HepG2 (cell line): Measurements from ENCODE around the gene COL8A2. TPM values are rescaled to one million over a fixed set of nuclear protein-coding genes. Genes with fewer than 3 reads are reported as not detected.
A peak's percentile ranks its signal among the peaks of the same experiment; 100 is the strongest.

Experiments
- ATAC-seq: fragments of 200-7000 bp; cut with Tn5 transposase; 3 replicates; pipeline ENCODE4 v1.9.1; 2020; ENCODE audit warnings: mild to moderate bottlenecking, moderate library complexity
- BruUV-seq: library from RNA; stranded (reverse); fragments of 400-500 nt; replicated peaks from 2 replicates; lab custom pipeline; 2021; lab: Mats Ljungman, UMichigan
- CTCF ChIA-PET: fragments of 300-600 bp; formaldehyde crosslinking; extraction: SDS; loops from one replicate; lab custom pipeline; 2021; ENCODE audit warnings: low total read pairs, inconsistent platforms, low intra/inter-chr PET ratio; lab: Yijun Ruan, JAX
- POLR2A ChIA-PET: fragments of 350-600 bp; sonication (Branson Sonifier 250); formaldehyde crosslinking; loops from one replicate; lab custom pipeline; 2020; ENCODE audit warnings: antibody characterized with exemption, inconsistent platforms; lab: Yijun Ruan, JAX
- DNase-seq: peaks from one replicate; pipeline ENCODE4 v3.0.0-alpha.2; 2015; ENCODE audit warnings: low spot score
- FAIRE-seq: peaks from 3 replicates; lab custom pipeline; 2011; peaks lifted over from hg19 to GRCh38; lab: Jason Lieb, UNC
- H2AFZ ChIP-seq: one replicate; pipeline ENCODE4 v1.6.1; 2011; ENCODE audit warnings: low read length, inconsistent platforms
- H3K27ac ChIP-seq: fragments of 300-600 bp; 3 replicates; pipeline ENCODE4 v1.8.0; 2011; ENCODE audit warnings: mixed run types, mild to moderate bottlenecking, mixed read lengths, low read length, inconsistent platforms; ENCODE audit not compliant: insufficient read depth; ENCODE audit errors: extremely low read length
- H3K27me3 ChIP-seq, 2 experiments: fragments of 200-600 bp in 1 of 2; 2 replicates in 1 of 2; 3 replicates in 1 of 2; pipeline versions ENCODE4 v1.6.0 to v1.8.0; 2011; ENCODE audit warnings: low read length in 2 of 2, mild to moderate bottlenecking in 2 of 2, moderate library complexity in 2 of 2, inconsistent platforms in 1 of 2; ENCODE audit not compliant: insufficient read depth in 2 of 2, control insufficient read depth in 1 of 2
- H3K36me3 ChIP-seq, 2 experiments: fragments of 200-600 bp in 1 of 2; replicated peaks in 1 of 2; 2 replicates in 1 of 2; 3 replicates in 1 of 2; pipeline versions ENCODE4 v1.5.1 to v1.8.0; 2011; ENCODE audit warnings: low read length in 2 of 2, inconsistent platforms in 1 of 2; ENCODE audit not compliant: insufficient read depth in 2 of 2, control insufficient read depth in 1 of 2
- H3K4me1 ChIP-seq: 2 replicates; pipeline ENCODE4 v1.5.1; 2012; ENCODE audit warnings: low read length, inconsistent platforms; ENCODE audit not compliant: insufficient read depth
- H3K4me2 ChIP-seq: 2 replicates; pipeline ENCODE4 v1.6.0; 2011; ENCODE audit warnings: low read depth, low read length, inconsistent platforms
- H3K4me3 ChIP-seq, 3 experiments: fragments of 200-600 bp in 1 of 3; sonication (generic), shearing (Covaris generic) in 1 of 3; replicated peaks in 1 of 3; 2 replicates each; pipeline ENCODE4 v1.5.1; 2011 to 2016; ENCODE audit warnings: low read length in 3 of 3, inconsistent platforms in 2 of 3, low read depth in 2 of 3, mild to moderate bottlenecking in 2 of 3, control low read depth in 1 of 3, mixed read lengths in 1 of 3; ENCODE audit not compliant: insufficient read depth in 1 of 3
- H3K79me2 ChIP-seq: one replicate; pipeline ENCODE4 v1.6.1; 2011; ENCODE audit warnings: low read length, inconsistent platforms; ENCODE audit not compliant: insufficient read depth
- H3K9ac ChIP-seq: 2 replicates; pipeline ENCODE4 v1.6.0; 2011; ENCODE audit warnings: mild to moderate bottlenecking, low read depth, low read length, inconsistent platforms; ENCODE audit not compliant: insufficient read depth
- H3K9me3 ChIP-seq: 2 replicates; pipeline ENCODE4 v1.5.1; 2012; ENCODE audit warnings: mild to moderate bottlenecking, low read length
- H4K20me1 ChIP-seq: 2 replicates; pipeline ENCODE4 v1.6.0; 2011; ENCODE audit warnings: inconsistent platforms, mild to moderate bottlenecking, low read length, moderate library complexity; ENCODE audit not compliant: insufficient read depth
- ATF4 ChIP-seq, 2 experiments: fragments of 450-650 bp in 1 of 2; sonication (generic) in 1 of 2; formaldehyde crosslinking; IDR thresholded peaks; 2 replicates each; pipeline versions ENCODE4 v1.5.0 to v1.8.0; 2020 to 2022; ENCODE audit warnings: mild to moderate bottlenecking in 1 of 2, missing genetic modification reagents in 1 of 2
- MEF2D ChIP-seq: sonication (generic); formaldehyde crosslinking; IDR thresholded peaks from 2 replicates; pipeline ENCODE4 v1.5.1; 2020; ENCODE audit warnings: mild to moderate bottlenecking, missing genetic modification reagents
- ZNF747 ChIP-seq: sonication (generic); formaldehyde crosslinking; IDR thresholded peaks from 2 replicates; pipeline ENCODE4 v1.8.1; 2023; ENCODE audit warnings: missing genetic modification reagents, mild to moderate bottlenecking, borderline replicate concordance
- WGBS: methylation state at CpG from one replicate; pipeline ENCODE4 v1.1.6; 2017; ENCODE audit warnings: low lambda C conversion rate; 5-methylcytosine and 5-hydroxymethylcytosine counted together
- in situ Hi-C: cut with HindIII; loops from 2 replicates; pipeline ENCODE4 v1.10.0; 2017; ENCODE audit warnings: low pct_unique_long_range_greater_than_20kb; ENCODE audit not compliant: extremely low pct_ligation_motif_present
- intact Hi-C: fragments of 100-400 bp; cut with micrococcal nuclease; formaldehyde crosslinking; loops from one replicate; pipeline ENCODE4 v1.10.0; 2022; ENCODE audit not compliant: unreplicated experiment
- polyA plus RNA-seq, 8 experiments: library from polyadenylated mRNA; depleted of rRNA in 3 of 8; stranded (reverse) in 7 of 8; unstranded in 1 of 8; fragments of >200 nt; fragmentation: Illumina TruSeq in 4 of 8; extraction: Trizol in 4 of 8; gene quantifications; 2 replicates each; pipeline versions ENCODE4 v1.2.1 to v1.2.3, GENCODE V29; 2011 to 2016; ENCODE audit warnings: low read depth in 4 of 8, missing spikeins in 1 of 8, mixed read lengths in 1 of 8; ENCODE audit not compliant: insufficient read depth in 1 of 8
- total RNA-seq, 5 experiments: library from RNA; depleted of rRNA; stranded (reverse); fragments of >200 nt; fragmentation: Illumina TruSeq; extraction: Trizol; gene quantifications; 2 replicates each; pipeline ENCODE4 v1.2.3, GENCODE V29; 2016; ENCODE audit warnings: low read depth in 1 of 5
- TF ChIP-seq, protein P1 (sequence below): sonication (generic); formaldehyde crosslinking; IDR thresholded peaks from 2 replicates; pipeline ENCODE4 v1.4.0; 2020; ENCODE audit warnings: missing genetic modification reagents

COL8A2 gene
- total and polyA plus RNA-seq, 2 of the 13 experiments (the other 11 are each of a cell fraction or from before 2014, with no cell fraction given): 0.13 to 0.24 TPM

DNA sequence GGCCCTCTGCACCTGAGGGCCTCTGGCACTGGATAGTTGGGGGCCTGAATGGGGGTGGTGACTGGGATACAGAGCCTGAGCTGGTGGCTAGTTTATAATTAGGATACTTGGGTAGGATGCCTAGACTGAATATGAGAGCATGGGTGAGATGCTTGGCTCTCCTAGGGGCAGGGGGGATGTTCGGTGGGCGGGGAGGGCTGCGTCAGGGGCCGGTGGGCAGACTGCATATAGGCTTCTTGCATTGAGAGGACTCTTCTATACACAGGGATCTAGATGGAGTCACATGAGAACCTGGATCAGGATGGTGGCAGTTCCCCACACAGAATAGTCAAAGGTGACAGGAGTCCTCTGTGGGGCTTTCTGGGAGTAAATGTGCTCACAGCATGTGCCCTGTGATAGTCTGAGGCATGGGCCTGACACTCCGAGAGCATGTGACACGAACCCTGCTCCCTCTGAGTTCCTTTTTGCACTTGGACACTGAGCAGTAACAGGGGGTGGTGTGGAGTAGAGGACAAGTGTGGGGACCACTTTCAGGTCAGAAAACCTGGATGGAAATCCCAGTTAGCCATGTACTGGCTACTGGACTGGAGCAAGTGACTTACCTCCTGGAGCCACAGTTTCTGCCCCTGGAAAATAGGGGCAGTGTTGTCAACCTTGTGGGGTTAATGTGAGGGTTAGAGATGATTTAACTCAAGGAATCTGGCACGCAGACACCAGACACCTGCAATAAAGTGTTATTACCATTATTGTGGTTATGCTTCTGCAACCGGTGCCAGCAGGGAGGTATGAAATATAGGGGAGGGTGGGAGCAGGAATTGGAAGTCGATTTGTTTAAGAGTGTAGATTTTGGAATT, 33.2 kb upstream of the COL8A2 start:
- DNase-seq (no peak), ATAC-seq (no peak), FAIRE-seq (no peak)
- H3K27ac ChIP-seq: no peak overlapping the region
- no peak for TF ChIP-seq ATF4 (CRISPR knock-in tag; IDR thresholded peaks at IDR 0.05)
- no peak for TF ChIP-seq MEF2D
- no peak for TF ChIP-seq ZNF747 (CRISPR knock-in tag)
- TF ChIP-seq, protein P1, sequence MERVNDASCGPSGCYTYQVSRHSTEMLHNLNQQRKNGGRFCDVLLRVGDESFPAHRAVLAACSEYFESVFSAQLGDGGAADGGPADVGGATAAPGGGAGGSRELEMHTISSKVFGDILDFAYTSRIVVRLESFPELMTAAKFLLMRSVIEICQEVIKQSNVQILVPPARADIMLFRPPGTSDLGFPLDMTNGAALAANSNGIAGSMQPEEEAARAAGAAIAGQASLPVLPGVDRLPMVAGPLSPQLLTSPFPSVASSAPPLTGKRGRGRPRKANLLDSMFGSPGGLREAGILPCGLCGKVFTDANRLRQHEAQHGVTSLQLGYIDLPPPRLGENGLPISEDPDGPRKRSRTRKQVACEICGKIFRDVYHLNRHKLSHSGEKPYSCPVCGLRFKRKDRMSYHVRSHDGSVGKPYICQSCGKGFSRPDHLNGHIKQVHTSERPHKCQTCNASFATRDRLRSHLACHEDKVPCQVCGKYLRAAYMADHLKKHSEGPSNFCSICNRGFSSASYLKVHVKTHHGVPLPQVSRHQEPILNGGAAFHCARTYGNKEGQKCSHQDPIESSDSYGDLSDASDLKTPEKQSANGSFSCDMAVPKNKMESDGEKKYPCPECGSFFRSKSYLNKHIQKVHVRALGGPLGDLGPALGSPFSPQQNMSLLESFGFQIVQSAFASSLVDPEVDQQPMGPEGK (CRISPR knock-in tag): no peak
- H3K79me2 ChIP-seq: peaks cover 5% of the 10 kb centered on the region
- no peak overlapping the region for H2AFZ ChIP-seq
- ChIA-PET CTCF (no interaction called here), POLR2A (no interaction called here)
- WGBS: 90% methylated on average over 8 of the region's 9 CpGs
- H3K4me1 ChIP-seq: peaks cover 54% of the 10 kb centered on the region
- 0 out of 6 replicates have a peak overlapping the region, but pooled peaks of 1 of the 3 experiments have one; percentile 39 for H3K4me3 ChIP-seq
- intact Hi-C loops: loop anchor here (10.0 kb wide), 1 partner anchor 67 kb away; the partner anchor contains the start of gene THRAP3
- H3K9ac ChIP-seq: peak overlapping the region; percentile 80; the same call in 1 of the 2 replicates
- TSS peak; percentile 50 for BruUV-seq
- no peaks in the 10 kb centered on the region for H3K9me3 ChIP-seq
- H3K4me2 ChIP-seq: peak overlapping the region; percentile 72; the same call in 1 of the 2 replicates
- in situ Hi-C loops: no loop called here
- H3K27me3 ChIP-seq: no peaks in the 10 kb centered on the region
- no peaks in the 10 kb centered on the region; a peak in 1 of 5 replicates for H3K36me3 ChIP-seq
- H4K20me1 ChIP-seq: no peaks in the 10 kb centered on the region
